Measurements from ENCODE around the gene PAK5.

Gene PAK5

DNA sequence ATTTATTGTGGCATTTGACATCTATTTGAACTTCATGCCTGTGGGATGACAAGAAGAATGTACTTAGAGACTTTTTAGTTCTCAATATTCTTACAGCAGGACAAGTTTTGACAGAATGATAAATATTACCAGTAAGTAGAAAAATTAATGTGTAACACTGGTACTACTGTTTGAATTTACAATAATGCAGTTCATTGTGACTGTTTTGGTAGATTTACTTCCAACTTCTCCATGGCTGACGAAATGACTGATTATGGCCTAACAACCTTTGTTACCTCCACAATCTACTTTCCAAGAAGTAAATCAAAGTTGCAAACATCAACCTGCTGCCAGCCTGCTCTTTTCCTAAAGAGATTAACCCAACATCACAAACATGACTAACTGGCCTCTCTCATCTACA, 38.5 kb downstream of the PAK5 start:
- H3K27ac ChIP-seq, result no peak overlapping the region
- TF ChIP-seq, protein P1, sequence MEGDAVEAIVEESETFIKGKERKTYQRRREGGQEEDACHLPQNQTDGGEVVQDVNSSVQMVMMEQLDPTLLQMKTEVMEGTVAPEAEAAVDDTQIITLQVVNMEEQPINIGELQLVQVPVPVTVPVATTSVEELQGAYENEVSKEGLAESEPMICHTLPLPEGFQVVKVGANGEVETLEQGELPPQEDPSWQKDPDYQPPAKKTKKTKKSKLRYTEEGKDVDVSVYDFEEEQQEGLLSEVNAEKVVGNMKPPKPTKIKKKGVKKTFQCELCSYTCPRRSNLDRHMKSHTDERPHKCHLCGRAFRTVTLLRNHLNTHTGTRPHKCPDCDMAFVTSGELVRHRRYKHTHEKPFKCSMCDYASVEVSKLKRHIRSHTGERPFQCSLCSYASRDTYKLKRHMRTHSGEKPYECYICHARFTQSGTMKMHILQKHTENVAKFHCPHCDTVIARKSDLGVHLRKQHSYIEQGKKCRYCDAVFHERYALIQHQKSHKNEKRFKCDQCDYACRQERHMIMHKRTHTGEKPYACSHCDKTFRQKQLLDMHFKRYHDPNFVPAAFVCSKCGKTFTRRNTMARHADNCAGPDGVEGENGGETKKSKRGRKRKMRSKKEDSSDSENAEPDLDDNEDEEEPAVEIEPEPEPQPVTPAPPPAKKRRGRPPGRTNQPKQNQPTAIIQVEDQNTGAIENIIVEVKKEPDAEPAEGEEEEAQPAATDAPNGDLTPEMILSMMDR (IDR thresholded peaks at IDR 0.05), result no peak
- no peak overlapping the region for H3K4me3 ChIP-seq
- DNase-seq (ENCODE audit: low spot score), result no peak

DNA sequence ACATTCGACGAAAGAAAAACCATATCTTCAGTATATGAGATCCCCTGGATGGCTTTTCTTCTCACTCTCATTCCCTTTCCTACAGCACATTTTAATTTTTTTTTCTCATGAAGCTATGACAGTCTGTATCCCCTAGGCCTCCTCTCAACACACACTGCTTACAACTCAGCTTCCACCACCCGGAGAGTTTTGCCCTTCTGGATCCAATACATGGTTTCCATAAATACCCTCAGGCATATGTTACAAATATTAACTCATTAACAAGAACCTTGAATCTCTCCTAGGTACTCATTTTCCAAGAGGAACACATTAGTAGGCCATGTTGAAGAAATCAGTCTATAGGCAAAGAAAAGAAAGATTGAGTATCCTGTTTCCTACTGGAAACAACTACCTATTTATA, 44.0 kb downstream of the PAK5 start:
- DNase-seq (ENCODE audit: low spot score), result no peak
- no peak overlapping the region for H3K27ac ChIP-seq
- H3K4me3 ChIP-seq, result no peak overlapping the region
- TF ChIP-seq, protein P1 (IDR thresholded peaks at IDR 0.05), result no peak

DNA sequence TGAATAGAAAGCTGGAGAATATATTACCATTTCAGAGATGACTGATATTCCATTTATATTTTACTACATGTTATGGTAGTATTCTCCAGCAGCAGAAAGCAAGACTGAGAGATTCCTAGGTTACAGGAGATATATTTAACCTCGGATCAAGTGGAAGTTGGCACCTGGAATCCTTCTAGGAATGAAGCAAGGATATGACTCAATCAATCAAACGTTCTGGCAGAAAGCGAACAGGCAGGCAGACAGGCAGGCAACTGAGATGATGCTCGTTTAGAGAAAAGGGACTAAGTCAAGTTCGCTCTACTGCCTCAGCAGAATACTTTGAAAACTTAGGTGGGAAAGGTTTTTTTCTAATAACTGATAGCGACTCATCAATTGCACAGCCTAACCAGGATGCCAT, 46.2 kb downstream of the PAK5 start:
- Histone ChIP-seq H3K27ac (no peak overlapping the region), H3K4me3 (no peak overlapping the region)
- no peak for DNase-seq (ENCODE audit: low spot score)
- TF ChIP-seq, protein P1 (IDR thresholded peaks at IDR 0.05), result no peak

DNA sequence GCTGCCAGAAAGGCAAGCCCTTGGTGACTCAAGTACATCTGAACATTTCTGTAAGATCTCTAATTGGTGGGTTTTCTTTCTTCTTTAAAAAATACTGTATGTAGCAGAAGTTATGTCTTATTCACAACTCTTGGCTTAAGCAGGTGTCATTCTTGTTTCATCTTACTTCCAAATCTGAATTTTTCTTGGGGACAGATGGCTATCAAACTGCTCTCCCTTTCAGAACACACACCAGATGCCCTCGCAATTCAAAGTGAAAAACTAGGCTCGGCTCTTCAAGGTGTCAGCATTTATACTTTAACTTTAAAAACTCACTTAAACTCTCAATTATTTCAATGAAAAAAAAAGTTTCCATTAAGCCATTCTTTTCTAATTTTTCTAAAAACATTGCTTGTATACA, 49.7 kb downstream of the PAK5 start:
- H3K27ac ChIP-seq, result no peak overlapping the region
- TF ChIP-seq, protein P1 (IDR thresholded peaks at IDR 0.05), result no peak
- DNase-seq (ENCODE audit: low spot score), result no peak
- no peak overlapping the region for H3K4me3 ChIP-seq

DNA sequence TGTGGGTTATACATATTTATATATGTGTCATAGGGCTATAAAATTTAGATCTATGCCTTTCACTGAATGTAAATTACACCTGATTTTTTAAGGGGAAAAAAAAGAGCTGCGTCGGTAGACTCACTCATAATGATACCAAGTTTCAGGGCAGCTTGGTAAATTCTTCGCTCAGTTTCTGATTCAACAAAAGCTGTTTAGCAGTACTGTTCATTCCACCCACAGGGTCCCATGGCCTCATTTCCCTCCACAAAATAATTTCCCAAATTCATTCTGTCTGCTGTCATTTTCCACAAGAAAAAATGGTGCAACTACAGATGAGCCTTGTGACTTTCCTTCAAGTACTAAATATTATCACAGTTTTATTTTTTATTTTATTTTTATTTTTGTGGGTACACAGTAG, 63.7 kb downstream of the PAK5 start:
- DNase-seq (ENCODE audit: low spot score), result no peak
- TF ChIP-seq, protein P1 (IDR thresholded peaks at IDR 0.05), result no peak
- H3K4me3 ChIP-seq, result no peak overlapping the region
- no peak overlapping the region for H3K27ac ChIP-seq

DNA sequence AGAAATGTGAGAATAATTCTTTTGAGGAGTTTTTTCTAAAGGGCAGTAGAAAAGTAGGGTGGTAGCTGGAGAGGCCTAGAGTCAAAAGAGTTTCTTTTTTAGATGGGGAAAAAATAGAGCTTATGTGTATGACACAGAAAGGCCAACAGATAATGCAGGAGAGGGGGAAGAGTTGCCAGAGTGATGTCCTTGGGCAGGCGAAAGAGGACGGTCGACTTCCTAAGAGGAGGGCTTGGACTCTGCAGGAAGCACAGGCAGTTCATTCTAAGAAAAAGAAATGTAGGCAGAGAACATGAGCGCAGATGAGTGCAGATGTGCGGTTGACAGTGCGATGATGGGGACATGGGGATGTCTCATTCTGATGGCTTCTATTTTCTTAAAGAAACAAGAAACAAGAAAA, 68.9 kb downstream of the PAK5 start:
- Histone ChIP-seq H3K27ac (no peak overlapping the region), H3K4me3 (no peak overlapping the region)
- no peak for DNase-seq (ENCODE audit: low spot score)
- TF ChIP-seq, protein P1 (IDR thresholded peaks at IDR 0.05), result no peak

DNA sequence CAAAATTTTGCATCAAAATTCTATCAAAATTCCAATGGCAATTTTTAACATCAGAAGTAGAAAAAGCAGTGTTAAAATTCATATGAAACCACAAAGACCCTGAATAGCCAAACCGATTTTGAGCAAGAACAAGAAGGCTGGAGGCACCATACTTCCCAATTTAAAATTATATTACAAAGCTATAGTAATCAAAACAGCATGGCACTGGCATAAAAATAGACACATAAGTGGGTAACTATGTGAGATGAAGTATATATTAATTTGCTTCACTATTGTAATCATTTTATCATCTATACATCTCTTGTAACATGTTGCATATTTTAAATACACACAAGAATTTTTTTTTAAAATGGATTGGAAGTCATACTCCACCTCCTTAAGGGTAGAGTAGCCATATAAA, 77.4 kb downstream of the PAK5 start:
- no peak for DNase-seq (ENCODE audit: low spot score)
- TF ChIP-seq, protein P1 (IDR thresholded peaks at IDR 0.05), result no peak
- H3K4me3 ChIP-seq, result no peak overlapping the region
- H3K27ac ChIP-seq, result no peak overlapping the region
